ENCODE measurements around the gene ARHGAP1. TPM values are rescaled to one million over a fixed set of nuclear protein-coding genes. Genes with fewer than 3 reads are reported as not detected.

ARHGAP1 gene
- total and polyA plus RNA-seq, 2 of the 13 experiments (the other 11 are each of a cell fraction or from before 2014, with no cell fraction given): 18.6 to 30.3 TPM

GRCh38 chr11:46700241-46701077, at the start of gene ARHGAP1, which contains the start of gene ZNF408 (continued):
- TF ChIP-seq MYPOP (CRISPR knock-in tag; IDR thresholded peaks at IDR 0.05): peak; percentile 70; the same call in 1 of the 2 replicates
- peak; percentile 89 for TF ChIP-seq YEATS4 (CRISPR knock-in tag; IDR thresholded peaks at IDR 0.05; ENCODE audit: borderline replicate concordance)
- TF ChIP-seq ASH2L (IDR thresholded peaks at IDR 0.05; ENCODE audit: insufficient read length, low read depth, low read length): peak; percentile 100
- TF ChIP-seq ZNF432 (CRISPR knock-in tag; IDR thresholded peaks at IDR 0.05; ENCODE audit: borderline replicate concordance): no peak
- no peak for TF ChIP-seq GZF1 (CRISPR knock-in tag; IDR thresholded peaks at IDR 0.05)
- no peak for TF ChIP-seq TCF12 (IDR thresholded peaks at IDR 0.05)
- TF ChIP-seq TCF12 (CRISPR knock-in tag; IDR thresholded peaks at IDR 0.05): peak; percentile 44
- peak; percentile 85; the same call in 1 of the 2 replicates for TF ChIP-seq DRAP1 (CRISPR knock-in tag; IDR thresholded peaks at IDR 0.05)
- no peak for TF ChIP-seq TBP (CRISPR knock-in tag; IDR thresholded peaks at IDR 0.05)
- no peak for TF ChIP-seq KIAA2018 (CRISPR knock-in tag; IDR thresholded peaks at IDR 0.05; ENCODE audit: borderline replicate concordance)
- TF ChIP-seq RAD21 (CRISPR knock-in tag; IDR thresholded peaks at IDR 0.05): peak; percentile 33; the same call in 1 of the 2 replicates
- TF ChIP-seq ZSCAN9 (CRISPR knock-in tag; IDR thresholded peaks at IDR 0.05; ENCODE audit: borderline replicate concordance): no peak; the same call in 1 of the 2 replicates
- TF ChIP-seq MAF1 (CRISPR knock-in tag; IDR thresholded peaks at IDR 0.05; ENCODE audit: borderline replicate concordance): no peak

Data from HepG2 (cell line).